Vagina (tissue), 2 donors: ENCODE data around the gene ABTB1. TPM values are rescaled to one million over a fixed set of nuclear protein-coding genes. Genes with fewer than 3 reads are reported as not detected.

Source experiments
- DNase-seq, 2 donors: peaks; one replicate each; pipeline ENCODE4 v3.0.0-alpha.2; 2017; ENCODE audit errors: extremely low spot score in 2 of 2
- H3K27ac ChIP-seq: fragments of 200-600 bp; sonication (generic); one replicate; pipeline ENCODE4 v1.5.1; 2019
- H3K27me3 ChIP-seq: fragments of 200-600 bp; sonication (generic); one replicate; pipeline ENCODE4 v1.5.1; 2019
- H3K36me3 ChIP-seq, 2 donors: fragments of 200-600 bp; sonication (generic); one replicate each; pipeline ENCODE4 v1.5.1; 2017 to 2019
- H3K4me1 ChIP-seq: fragments of 200-600 bp; sonication (generic); one replicate; pipeline ENCODE4 v1.5.1; 2019
- H3K4me3 ChIP-seq, 2 donors: fragments of 200-600 bp; sonication (generic); 1 replicate in 1 of 2; 2 replicates in 1 of 2; pipeline ENCODE4 v1.5.1; 2016 to 2019
- H3K9me3 ChIP-seq: fragments of 200-600 bp; sonication (generic); one replicate; pipeline ENCODE4 v1.5.1; 2019
- CTCF ChIP-seq, 3 experiments: fragments of 450-650 bp in 2 of 3; fragments of 200-600 bp in 1 of 3; sonication (generic) in 1 of 3; IDR thresholded peaks; one replicate each; pipeline ENCODE4 v1.5.1; 2017 to 2019; ENCODE audit warnings: antibody characterized with exemption in 3 of 3, mild to moderate bottlenecking in 2 of 3, moderate library complexity in 2 of 3
- POLR2A ChIP-seq, 2 donors: fragments of 450-650 bp; IDR thresholded peaks; one replicate each; pipeline ENCODE4 v1.6.1; 2017; ENCODE audit warnings: antibody characterized with exemption in 2 of 2, mild to moderate bottlenecking in 2 of 2, moderate library complexity in 2 of 2
- POLR2AphosphoS5 ChIP-seq, 2 donors: sonication (generic); formaldehyde crosslinking; IDR thresholded peaks; one replicate each; pipeline ENCODE4 v1.9.0; 2017; ENCODE audit warnings: antibody characterized with exemption in 2 of 2, mild to moderate bottlenecking in 2 of 2, low read depth in 1 of 2; ENCODE audit not compliant: insufficient read depth in 1 of 2
- intact Hi-C: fragments of 100-400 bp; cut with DNase I; formaldehyde crosslinking; loops from one replicate; pipeline ENCODE4 v1.15.1; 2023
- total RNA-seq: library from RNA; depleted of rRNA; stranded (reverse); fragments of >200 nt; gene quantifications from one replicate; pipeline ENCODE4 v1.2.3, GENCODE V29; 2016

ABTB1 gene
- total RNA-seq, 1 donor from 2014 or later = 59.7 TPM

GRCh38 chr3:127718916-127719290, 46.2 kb downstream of the ABTB1 start:
- no peaks in the 10 kb centered on the region for H3K9me3 ChIP-seq
- H3K4me1 ChIP-seq = no peaks in the 10 kb centered on the region
- peaks cover 0 to 2% of the 10 kb centered on the region in 2 donors for H3K36me3 ChIP-seq
- DNase-seq = no peak
- H3K27ac ChIP-seq = no peak overlapping the region
- TF ChIP-seq POLR2AphosphoS5 (IDR thresholded peaks at IDR 0.05; ENCODE audit: insufficient read depth in 1 of 2, low read depth in 1 of 2) = no peak
- TF ChIP-seq CTCF (IDR thresholded peaks at IDR 0.05) = no peak
- no peak for TF ChIP-seq POLR2A (IDR thresholded peaks at IDR 0.05)
- intact Hi-C loops = loop anchor here (5.0 kb wide), 1 partner anchor 1002 kb away; no protein-coding TSS in a partner anchor
- no peak overlapping the region for H3K4me3 ChIP-seq
- H3K27me3 ChIP-seq = no peaks in the 10 kb centered on the region

GRCh38 chr3:127719369-127719768, 46.6 kb downstream of the ABTB1 start:
- intact Hi-C loops = loop anchor here (5.0 kb wide), 1 partner anchor 1002 kb away; no protein-coding TSS in a partner anchor

GRCh38 chr3:127720161-127720823, 47.5 kb downstream of the ABTB1 start:
- intact Hi-C loops = no loop called here
- no peaks in the 10 kb centered on the region for H3K27me3 ChIP-seq
- H3K4me1 ChIP-seq = no peaks in the 10 kb centered on the region
- no peaks in the 10 kb centered on the region for H3K9me3 ChIP-seq
- TF ChIP-seq POLR2A (IDR thresholded peaks at IDR 0.05) = no peak
- TF ChIP-seq POLR2AphosphoS5 (IDR thresholded peaks at IDR 0.05; ENCODE audit: insufficient read depth in 1 of 2, low read depth in 1 of 2) = no peak
- no peak for TF ChIP-seq CTCF (IDR thresholded peaks at IDR 0.05)
- no peak for DNase-seq
- no peak overlapping the region for H3K4me3 ChIP-seq
- no peak overlapping the region for H3K27ac ChIP-seq
- H3K36me3 ChIP-seq = peaks cover 0 to 2% of the 10 kb centered on the region in 2 donors

More at GRCh38 chr3:127719369-127719768, 46.6 kb downstream of the ABTB1 start:
- Histone ChIP-seq H3K9me3 (no peaks in the 10 kb centered on the region), H3K4me1 (no peaks in the 10 kb centered on the region), H3K27me3 (no peaks in the 10 kb centered on the region), H3K27ac (no peak overlapping the region), H3K4me3 (no peak overlapping the region), H3K36me3 (peaks cover 0 to 2% of the 10 kb centered on the region in 2 donors)
- TF ChIP-seq CTCF (IDR thresholded peaks at IDR 0.05) = no peak
- DNase-seq = no peak

GRCh38 chr3:127720985-127721935, 48.5 kb downstream of the ABTB1 start:
- Histone ChIP-seq H3K9me3 (no peaks in the 10 kb centered on the region), H3K27ac (no peak overlapping the region), H3K4me3 (no peak overlapping the region), H3K27me3 (no peaks in the 10 kb centered on the region), H3K36me3 (peaks cover 0 to 2% of the 10 kb centered on the region in 2 donors), H3K4me1 (no peaks in the 10 kb centered on the region)
- intact Hi-C loops = no loop called here
- no peak for DNase-seq
- TF ChIP-seq POLR2A (IDR thresholded peaks at IDR 0.05) (no peak), POLR2AphosphoS5 (IDR thresholded peaks at IDR 0.05; ENCODE audit: insufficient read depth in 1 of 2, low read depth in 1 of 2) (no peak), CTCF (IDR thresholded peaks at IDR 0.05) (no peak)
